CD4-positive, alpha-beta T cell treated with Interleukin-21 for 1 hour (primary cell): ENCODE results near the gene LRBA.
"Not testable (repeated sequence)": the region's sequence is repeated elsewhere in the genome, so short reads cannot be mapped to it uniquely, and the experiment has no call there.

Experiments used
- DNase-seq: peaks from one replicate; pipeline ENCODE4 v3.0.0-alpha.2; 2020

Gene LRBA

GRCh38 chr4:150391052-150391451 is 624.0 kb downstream of the LRBA start:
- DNase-seq, result no peak

GRCh38 chr4:150390531-150390910 is 624.6 kb downstream of the LRBA start:
- no peak for DNase-seq

GRCh38 chr4:150389896-150390530 is 625.1 kb downstream of the LRBA start:
- no peak for DNase-seq

GRCh38 chr4:150387981-150388380 is 627.1 kb downstream of the LRBA start:
- DNase-seq, result no peak

- DNase-seq, result not testable (repeated sequence)
These were observed 628.7 kb downstream of the LRBA start for GRCh38 chr4:150386415-150386814.

- DNase-seq, result no peak
These were observed 629.5 kb downstream of the LRBA start for GRCh38 chr4:150385606-150386005.

GRCh38 chr4:150384249-150384648 is 630.8 kb downstream of the LRBA start:
- no peak for DNase-seq

GRCh38 chr4:150382028-150382427 is 633.1 kb downstream of the LRBA start:
- DNase-seq, result no peak

GRCh38 chr4:150381609-150382008 is 633.5 kb downstream of the LRBA start:
- no peak for DNase-seq

GRCh38 chr4:150381036-150381435 is 634.0 kb downstream of the LRBA start:
- no peak for DNase-seq

- no peak for DNase-seq
These were observed 635.6 kb downstream of the LRBA start for GRCh38 chr4:150379454-150379853.

GRCh38 chr4:150375025-150375424 is 640.1 kb downstream of the LRBA start:
- DNase-seq, result no peak

GRCh38 chr4:150371869-150372268 is 643.2 kb downstream of the LRBA start:
- DNase-seq, result no peak

GRCh38 chr4:150369434-150370380 is 645.4 kb downstream of the LRBA start:
- no peak for DNase-seq

GRCh38 chr4:150368667-150369066 is 646.4 kb downstream of the LRBA start:
- no peak for DNase-seq

GRCh38 chr4:150367326-150367725 is 647.8 kb downstream of the LRBA start:
- DNase-seq, result no peak

- DNase-seq, result no peak
These were observed 648.5 kb downstream of the LRBA start for GRCh38 chr4:150366487-150366999.

GRCh38 chr4:150363721-150364688 is 651.1 kb downstream of the LRBA start:
- no peak for DNase-seq

- DNase-seq, result no peak
These were observed 656.4 kb downstream of the LRBA start for GRCh38 chr4:150358691-150359090.

- no peak for DNase-seq
These were observed 657.3 kb downstream of the LRBA start for GRCh38 chr4:150357829-150358228.

GRCh38 chr4:150355858-150356455 is 659.1 kb downstream of the LRBA start:
- DNase-seq, result no peak

GRCh38 chr4:150355418-150355817 is 659.7 kb downstream of the LRBA start:
- no peak for DNase-seq
